ENCODE measurements around the gene FGF14.

GRCh38 chr13:101925731-101926130, 476.1 kb downstream of the FGF14 start:
- TF ChIP-seq CTCF (IDR thresholded peaks at IDR 0.05; ENCODE audit: extremely low read depth in 1 of 2, insufficient read depth in 1 of 2, low read depth in 1 of 2, low read length in 2 of 2) (no peak), POLR2AphosphoS5 (IDR thresholded peaks at IDR 0.05; ENCODE audit: insufficient read depth, low read depth, low read length) (no peak), POLR2A (IDR thresholded peaks at IDR 0.05; ENCODE audit: low read depth, low read length) (no peak), JUN (IDR thresholded peaks at IDR 0.05; ENCODE audit: borderline replicate concordance, insufficient read depth, insufficient read length, low read depth) (no peak)
